IMR-90 (cell line): ENCODE measurements around the gene CALCOCO1.

Experiments
- BHLHE40 ChIP-seq: fragments of 150-350 bp; IDR thresholded peaks from 2 replicates; pipeline ENCODE4 v1.6.1; 2016; ENCODE audit warnings: mild to moderate bottlenecking, low read depth, low read length
- CEBPB ChIP-seq: IDR thresholded peaks from 2 replicates; pipeline ENCODE4 v1.6.1; 2012; ENCODE audit warnings: low read depth, low read length, improper control_type of control experiment
- FOS ChIP-seq: fragments of 150-350 bp; IDR thresholded peaks from 2 replicates; pipeline ENCODE4 v1.6.1; 2016; ENCODE audit warnings: low read depth, low read length
- MAFK ChIP-seq: IDR thresholded peaks from 2 replicates; pipeline ENCODE4 v1.6.1; 2012; ENCODE audit warnings: low read depth, low read length, improper control_type of control experiment
- MXI1 ChIP-seq: IDR thresholded peaks from 2 replicates; pipeline ENCODE4 v1.6.1; 2012; ENCODE audit warnings: low read depth, mild to moderate bottlenecking, low read length, moderate library complexity, borderline replicate concordance
- POLR2A ChIP-seq: IDR thresholded peaks from 2 replicates; pipeline ENCODE4 v1.6.1; 2012; ENCODE audit warnings: mild to moderate bottlenecking, low read depth, low read length
- RAD21 ChIP-seq: IDR thresholded peaks from 2 replicates; pipeline ENCODE4 v1.6.1; 2012; ENCODE audit warnings: low read length, improper control_type of control experiment
- RCOR1 ChIP-seq: IDR thresholded peaks from 2 replicates; pipeline ENCODE4 v1.6.1; 2012; ENCODE audit warnings: mild to moderate bottlenecking, low read length, improper control_type of control experiment; ENCODE audit not compliant: insufficient replicate concordance
- RFX5 ChIP-seq: IDR thresholded peaks from 2 replicates; pipeline ENCODE4 v1.8.0; 2012; ENCODE audit warnings: low read depth, mild to moderate bottlenecking, low read length, moderate library complexity
- SMC3 ChIP-seq: fragments of 150-350 bp; IDR thresholded peaks from 2 replicates; pipeline ENCODE4 v1.6.1; 2016; ENCODE audit warnings: low read depth, mild to moderate bottlenecking, antibody characterized with exemption, low read length, moderate library complexity
- TF ChIP-seq, protein P1 (sequence below): conservative IDR thresholded peaks from 2 replicates; pipeline ENCODE4 v1.5.1; 2012; ENCODE audit warnings: mild to moderate bottlenecking, low read depth, low read length, improper control_type of control experiment
- TF ChIP-seq, protein P2 (sequence below): fragments of 150-350 bp; IDR thresholded peaks from 2 replicates; pipeline ENCODE4 v1.6.1; 2016; ENCODE audit warnings: low read depth, mild to moderate bottlenecking, low read length, moderate library complexity, borderline replicate concordance
- TF ChIP-seq, protein P3 (sequence below): fragments of 150-350 bp; IDR thresholded peaks from 2 replicates; pipeline ENCODE4 v1.6.1; 2017; ENCODE audit warnings: mild to moderate bottlenecking, antibody characterized with exemption, low read length, low read depth

DNA sequence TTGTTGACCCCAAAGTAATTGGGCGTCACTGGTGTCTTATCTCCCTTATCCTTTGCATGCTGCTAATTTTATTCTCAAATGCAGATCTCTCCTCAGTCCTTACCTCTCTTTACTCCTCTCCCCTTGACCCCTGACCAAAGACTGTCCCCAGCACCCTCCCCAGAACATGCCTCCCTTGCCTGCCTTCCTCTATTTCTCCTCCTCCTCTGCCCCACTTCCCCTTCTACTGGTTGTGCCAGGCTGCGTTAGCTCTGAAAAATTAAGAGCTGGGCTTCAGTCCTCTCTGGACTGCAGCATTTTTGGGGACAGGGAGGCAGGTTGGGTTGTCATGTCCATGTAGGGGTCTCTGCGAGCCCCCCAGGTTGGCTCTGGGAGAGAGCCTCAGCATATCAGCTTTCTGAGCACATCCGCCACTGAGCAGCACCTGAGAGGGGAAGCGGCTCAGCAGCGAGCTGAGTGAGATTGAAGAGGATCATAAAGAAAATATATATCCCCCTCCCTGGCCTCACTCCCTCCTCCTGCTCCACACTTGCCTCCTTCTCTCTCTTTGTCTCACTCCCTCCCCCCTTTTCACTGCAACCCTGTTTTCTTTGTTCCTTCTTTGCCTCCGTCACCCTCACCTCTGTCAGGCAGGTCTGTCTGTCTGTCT lies 31.0 kb upstream of the CALCOCO1 start:
- TF ChIP-seq SMC3 (no peak), POLR2A (no peak), RAD21 (no peak), BHLHE40 (no peak), MAFK (no peak), CEBPB (no peak), FOS (no peak), RCOR1 (no peak), MXI1 (no peak), RFX5 (no peak)
- TF ChIP-seq, protein P1, sequence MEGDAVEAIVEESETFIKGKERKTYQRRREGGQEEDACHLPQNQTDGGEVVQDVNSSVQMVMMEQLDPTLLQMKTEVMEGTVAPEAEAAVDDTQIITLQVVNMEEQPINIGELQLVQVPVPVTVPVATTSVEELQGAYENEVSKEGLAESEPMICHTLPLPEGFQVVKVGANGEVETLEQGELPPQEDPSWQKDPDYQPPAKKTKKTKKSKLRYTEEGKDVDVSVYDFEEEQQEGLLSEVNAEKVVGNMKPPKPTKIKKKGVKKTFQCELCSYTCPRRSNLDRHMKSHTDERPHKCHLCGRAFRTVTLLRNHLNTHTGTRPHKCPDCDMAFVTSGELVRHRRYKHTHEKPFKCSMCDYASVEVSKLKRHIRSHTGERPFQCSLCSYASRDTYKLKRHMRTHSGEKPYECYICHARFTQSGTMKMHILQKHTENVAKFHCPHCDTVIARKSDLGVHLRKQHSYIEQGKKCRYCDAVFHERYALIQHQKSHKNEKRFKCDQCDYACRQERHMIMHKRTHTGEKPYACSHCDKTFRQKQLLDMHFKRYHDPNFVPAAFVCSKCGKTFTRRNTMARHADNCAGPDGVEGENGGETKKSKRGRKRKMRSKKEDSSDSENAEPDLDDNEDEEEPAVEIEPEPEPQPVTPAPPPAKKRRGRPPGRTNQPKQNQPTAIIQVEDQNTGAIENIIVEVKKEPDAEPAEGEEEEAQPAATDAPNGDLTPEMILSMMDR: no peak
- TF ChIP-seq, protein P2, sequence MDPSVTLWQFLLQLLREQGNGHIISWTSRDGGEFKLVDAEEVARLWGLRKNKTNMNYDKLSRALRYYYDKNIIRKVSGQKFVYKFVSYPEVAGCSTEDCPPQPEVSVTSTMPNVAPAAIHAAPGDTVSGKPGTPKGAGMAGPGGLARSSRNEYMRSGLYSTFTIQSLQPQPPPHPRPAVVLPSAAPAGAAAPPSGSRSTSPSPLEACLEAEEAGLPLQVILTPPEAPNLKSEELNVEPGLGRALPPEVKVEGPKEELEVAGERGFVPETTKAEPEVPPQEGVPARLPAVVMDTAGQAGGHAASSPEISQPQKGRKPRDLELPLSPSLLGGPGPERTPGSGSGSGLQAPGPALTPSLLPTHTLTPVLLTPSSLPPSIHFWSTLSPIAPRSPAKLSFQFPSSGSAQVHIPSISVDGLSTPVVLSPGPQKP: no peak
- TF ChIP-seq, protein P3, sequence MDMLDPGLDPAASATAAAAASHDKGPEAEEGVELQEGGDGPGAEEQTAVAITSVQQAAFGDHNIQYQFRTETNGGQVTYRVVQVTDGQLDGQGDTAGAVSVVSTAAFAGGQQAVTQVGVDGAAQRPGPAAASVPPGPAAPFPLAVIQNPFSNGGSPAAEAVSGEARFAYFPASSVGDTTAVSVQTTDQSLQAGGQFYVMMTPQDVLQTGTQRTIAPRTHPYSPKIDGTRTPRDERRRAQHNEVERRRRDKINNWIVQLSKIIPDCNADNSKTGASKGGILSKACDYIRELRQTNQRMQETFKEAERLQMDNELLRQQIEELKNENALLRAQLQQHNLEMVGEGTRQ: no peak
